ENCODE results near the gene VPS13D.

DNA sequence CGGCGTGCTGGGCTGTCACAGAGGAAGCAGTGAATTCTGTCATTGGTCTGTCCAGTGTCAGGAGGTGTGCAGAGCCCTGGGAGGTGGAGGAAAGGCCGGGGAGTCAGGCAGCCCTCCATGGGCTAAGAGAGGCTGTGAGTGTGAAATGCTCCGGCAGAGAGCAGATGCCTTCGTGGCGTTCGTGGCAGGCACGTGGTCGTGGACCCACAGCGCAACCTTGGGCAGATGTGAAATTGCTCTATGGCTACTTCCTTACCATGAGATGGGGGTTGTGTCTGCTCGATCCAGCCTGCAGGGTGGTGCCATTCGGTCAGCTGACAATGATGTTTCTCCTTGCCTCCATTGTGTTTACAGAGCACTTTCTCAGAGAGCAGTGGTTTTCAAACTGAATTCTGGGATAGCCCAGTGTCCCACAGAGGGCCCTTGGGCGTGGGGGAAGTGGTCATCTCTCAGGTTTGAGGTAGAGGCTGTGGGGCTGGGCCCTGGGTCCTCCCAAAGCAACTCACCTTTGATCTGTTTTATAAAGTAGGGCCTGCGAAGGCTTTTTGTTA is 35.1 kb upstream of the VPS13D start:
- TF ChIP-seq, protein P1, sequence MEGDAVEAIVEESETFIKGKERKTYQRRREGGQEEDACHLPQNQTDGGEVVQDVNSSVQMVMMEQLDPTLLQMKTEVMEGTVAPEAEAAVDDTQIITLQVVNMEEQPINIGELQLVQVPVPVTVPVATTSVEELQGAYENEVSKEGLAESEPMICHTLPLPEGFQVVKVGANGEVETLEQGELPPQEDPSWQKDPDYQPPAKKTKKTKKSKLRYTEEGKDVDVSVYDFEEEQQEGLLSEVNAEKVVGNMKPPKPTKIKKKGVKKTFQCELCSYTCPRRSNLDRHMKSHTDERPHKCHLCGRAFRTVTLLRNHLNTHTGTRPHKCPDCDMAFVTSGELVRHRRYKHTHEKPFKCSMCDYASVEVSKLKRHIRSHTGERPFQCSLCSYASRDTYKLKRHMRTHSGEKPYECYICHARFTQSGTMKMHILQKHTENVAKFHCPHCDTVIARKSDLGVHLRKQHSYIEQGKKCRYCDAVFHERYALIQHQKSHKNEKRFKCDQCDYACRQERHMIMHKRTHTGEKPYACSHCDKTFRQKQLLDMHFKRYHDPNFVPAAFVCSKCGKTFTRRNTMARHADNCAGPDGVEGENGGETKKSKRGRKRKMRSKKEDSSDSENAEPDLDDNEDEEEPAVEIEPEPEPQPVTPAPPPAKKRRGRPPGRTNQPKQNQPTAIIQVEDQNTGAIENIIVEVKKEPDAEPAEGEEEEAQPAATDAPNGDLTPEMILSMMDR (IDR thresholded peaks at IDR 0.05) = no peak
- TF ChIP-seq POLR2A (IDR thresholded peaks at IDR 0.05) = no peak

Data from esophagus squamous epithelium (tissue), 4 donors.